ENCODE measurements around the gene CELA2A.
"Not testable (repeated sequence)": the region's sequence is repeated elsewhere in the genome, so short reads cannot be mapped to it uniquely, and the experiment has no call there.

Gene CELA2A

DNA sequence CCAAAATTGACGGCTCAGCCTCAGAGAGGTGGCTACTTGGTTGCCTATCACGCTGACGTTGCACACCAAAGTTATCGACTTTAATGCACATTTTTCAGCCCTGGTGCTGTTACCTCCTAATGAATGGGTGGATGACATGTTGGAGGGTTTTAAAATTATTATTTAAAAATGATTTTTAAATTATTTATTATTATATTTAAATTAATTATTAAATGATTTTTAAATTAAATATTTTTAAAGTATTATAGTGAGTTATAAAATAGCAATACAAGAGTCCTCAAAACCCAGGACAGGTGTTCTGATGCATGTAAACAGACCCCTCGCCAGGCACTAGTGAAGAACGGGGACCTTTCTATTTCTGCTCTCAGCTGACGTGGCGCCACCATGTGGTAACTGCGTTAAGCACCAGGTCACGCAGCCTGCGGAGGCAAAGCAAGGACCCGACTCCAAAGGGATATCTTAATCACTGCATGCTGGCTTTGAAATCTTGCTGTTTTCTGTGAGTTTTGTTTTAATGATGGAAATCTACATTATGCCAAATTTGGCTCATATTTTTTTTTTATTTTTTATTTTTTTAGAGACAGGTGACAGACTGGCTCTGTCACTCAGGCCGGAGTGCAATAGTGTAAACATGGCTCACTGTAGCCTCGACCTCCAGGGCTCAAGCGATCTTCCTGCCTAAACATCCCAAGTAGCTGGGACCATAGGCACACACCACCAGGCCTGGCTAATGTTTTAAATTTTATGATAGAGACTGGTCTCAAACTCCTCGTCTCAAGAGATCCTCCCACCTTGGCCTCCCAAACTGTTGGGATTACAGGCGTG is 44.9 kb downstream of the CELA2A start:
- DNase-seq, result peak; percentile 12

DNA sequence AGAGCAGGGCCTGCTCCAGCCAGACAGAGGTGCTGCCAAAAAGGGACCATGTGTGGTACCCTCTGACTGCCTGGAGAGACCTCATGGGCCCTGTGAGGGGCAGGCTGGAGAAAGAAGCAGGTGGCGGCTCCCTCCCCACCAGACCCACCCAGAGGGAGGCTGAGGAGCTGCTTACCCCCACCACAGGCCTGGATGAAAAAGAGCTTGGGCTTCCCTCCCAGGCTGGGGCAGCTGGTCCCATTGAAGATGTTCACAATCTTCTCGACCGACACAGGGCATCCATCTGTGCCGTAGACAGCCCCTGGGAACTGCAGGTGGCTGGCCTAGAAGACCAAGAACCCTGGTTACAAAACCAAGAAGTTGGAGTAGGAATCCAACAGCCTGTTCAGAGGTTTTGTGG is 47.9 kb downstream of the CELA2A start:
- DNase-seq, result no peak

DNA sequence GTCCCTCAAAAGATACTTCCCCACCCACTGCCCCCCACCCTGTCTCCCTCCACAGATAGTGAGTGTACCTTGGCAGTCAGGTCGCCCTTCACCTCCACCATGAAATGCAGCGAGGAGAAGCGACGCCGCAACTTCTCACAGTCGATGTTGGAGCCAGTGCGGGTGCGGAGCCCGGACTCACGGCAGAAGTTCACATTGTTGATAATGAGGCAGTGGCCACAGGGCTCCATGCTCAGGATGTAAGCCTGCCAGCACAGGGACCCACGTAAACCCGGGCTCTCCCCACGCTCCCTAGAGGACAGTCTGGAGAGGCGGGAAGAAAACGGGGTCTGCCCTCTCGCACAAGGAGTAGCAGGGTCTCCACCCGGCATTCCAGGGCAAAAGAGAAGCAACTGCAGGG is 50.3 kb downstream of the CELA2A start:
- DNase-seq, result no peak

DNA sequence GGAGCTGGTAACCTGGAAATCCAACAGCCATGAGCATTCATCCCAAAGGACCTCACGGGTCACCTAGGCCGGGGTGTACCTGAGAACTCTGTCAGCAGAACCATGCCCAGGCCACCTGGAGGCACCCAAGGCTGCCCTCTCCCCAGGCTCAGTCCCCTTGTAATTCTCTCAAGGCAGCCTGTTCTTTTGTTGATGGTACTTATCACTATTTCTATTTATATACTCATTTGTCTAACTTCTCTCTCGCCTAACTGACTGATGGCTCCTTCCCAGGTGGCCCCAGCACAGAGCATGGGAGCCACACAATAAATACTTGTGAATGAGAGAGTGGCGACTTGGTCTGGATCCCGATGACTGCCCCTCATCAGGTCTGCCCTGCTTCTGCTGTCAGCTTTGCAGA is 50.7 kb downstream of the CELA2A start:
- no peak for DNase-seq

DNA sequence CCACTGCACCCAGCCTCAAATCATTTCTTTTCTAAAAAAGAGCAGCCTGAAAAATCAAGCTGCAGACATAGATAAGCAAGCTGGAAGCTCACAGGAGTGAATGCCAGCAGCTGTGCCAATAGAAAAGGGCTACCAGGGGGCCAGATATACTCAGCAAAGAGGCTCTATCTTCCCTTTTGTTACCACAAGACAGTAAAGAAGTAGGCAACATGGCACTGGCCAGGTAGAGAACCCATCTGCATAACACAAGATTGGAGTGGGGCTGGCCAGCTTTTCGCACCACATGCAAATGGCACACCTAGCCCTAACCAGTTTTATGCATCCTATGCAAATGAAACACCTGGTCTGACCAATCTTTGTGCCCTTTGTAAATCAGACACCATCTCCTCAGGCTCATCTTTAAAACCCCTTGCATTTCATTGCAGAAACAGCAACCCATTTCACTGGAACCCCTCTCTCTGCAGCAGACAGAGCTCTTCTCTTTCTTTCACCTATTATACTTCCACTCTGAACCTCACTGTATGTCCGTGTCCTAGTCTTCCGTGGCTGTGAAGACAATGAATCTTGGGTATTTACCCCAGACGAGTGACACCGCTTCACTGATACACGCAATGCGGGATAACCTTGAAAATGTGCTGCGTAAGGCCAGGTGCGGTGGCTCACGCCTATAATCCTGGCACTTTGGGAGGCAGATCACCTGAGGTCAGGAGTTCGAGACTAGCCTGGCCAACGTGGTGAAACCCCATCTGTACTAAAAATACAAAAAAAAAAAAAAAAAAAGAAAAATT is 52.4 kb downstream of the CELA2A start:
- no peak for DNase-seq

DNA sequence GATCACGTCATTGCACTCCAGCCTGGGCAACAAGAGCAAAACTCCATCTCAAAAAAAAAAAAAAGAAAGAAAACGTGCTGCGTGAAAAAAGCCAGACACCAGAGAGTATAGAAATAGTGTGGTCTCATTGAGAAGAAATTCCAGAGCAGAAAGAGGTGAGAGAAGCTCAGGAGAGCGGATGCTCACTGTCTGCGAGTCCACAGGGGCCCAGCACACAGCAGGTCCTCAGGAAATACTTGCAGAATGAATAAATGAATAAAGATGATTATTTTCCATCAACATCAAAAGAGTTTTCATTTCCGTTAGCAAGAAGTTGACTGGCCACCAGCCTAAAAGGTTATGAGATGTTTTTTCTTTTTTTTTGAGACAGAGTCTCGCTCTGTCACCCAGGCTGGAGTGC is 53.1 kb downstream of the CELA2A start:
- no peak for DNase-seq

DNA sequence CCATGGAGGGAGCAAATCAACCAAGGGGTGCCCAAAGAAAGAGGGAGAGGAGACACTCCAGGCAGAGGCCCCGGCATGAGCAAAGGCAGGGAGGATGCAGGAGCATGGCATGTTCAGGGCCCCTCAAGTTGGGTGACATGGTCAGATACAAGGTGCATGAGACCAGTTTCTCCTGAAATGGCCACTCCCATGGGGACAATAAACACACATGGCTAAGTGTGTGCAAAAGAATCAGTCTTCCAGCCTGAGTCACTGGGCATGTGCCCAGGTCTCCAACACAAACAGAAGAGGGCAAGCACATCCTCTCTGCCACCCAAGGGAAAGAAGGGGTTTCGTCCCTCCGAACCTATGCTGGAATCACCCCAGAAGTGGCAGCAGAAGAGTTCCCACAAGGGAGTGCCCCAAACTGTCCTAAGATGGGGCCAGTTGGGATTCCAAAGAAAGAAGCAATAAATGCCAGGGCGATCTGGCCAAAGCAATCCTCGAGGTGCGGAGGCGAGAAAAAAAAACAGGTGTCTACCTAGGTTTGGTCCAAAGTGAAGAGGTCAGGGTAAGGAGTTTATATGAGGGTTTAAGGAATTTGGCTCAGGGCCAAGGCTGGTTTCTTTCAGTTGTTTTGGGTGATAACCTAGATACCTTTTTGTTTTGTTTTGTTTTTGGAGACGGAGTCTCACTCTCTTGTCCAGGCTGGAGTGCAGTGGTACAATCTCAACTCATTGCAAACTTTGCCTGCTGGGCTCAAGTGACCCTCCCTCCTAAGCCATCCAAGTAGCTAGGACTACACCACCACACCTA is 54.3 kb downstream of the CELA2A start:
- DNase-seq, result no peak

DNA sequence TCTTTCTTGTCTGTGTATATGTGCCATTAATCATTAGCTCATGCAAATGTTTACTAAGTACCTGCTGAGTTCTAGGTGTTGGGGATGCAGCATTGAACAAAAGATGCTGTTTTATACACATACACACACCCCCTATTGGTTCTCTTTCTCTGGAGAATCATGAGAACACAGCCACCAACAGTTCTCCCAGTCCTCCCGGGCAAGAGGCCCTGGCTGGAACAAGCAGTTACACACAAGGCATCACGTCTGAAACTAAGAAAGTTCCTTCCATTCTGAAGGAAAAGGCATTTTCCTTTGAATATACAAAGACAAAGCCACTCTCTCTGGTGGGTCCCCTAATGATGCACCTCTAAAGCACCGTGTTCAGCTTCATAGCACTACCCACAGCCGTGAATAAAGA is 56.7 kb downstream of the CELA2A start:
- no peak for DNase-seq

DNA sequence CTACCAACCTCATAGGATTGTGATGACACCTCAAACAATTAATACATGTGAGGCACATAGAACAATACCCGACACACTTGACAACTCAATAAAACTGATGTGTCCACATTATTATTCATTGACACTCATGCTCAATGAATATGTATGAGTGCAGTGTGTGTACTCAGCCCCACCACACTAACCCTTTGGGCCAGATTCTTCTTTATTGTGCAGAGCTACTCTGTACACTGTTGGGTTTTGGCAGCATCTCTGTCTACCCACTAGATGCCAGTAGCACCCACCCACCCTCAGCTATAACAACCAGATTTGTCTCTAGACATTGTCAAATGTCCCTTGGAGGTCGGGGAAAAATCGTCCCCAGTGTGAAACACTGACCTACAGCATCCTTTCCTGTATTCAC is 57.4 kb downstream of the CELA2A start:
- DNase-seq, result no peak

DNA sequence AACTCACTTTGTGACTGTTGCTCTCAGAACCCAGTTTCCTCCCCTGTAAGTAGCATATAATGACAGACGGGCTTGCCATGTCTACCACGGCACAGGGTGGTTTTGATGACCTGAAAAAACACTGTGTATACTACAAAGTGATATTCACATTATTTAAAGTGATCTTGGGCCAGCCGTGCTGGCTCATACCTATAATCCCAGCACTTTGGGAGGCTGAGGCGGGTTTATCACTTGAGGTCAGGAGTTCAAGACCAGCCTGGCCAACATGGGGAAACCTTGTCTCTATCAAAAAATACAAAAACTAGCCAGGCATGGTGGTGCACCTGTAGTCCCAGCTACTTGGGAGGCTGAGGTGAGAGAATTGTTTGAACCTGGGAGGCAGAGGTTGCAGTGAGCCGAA is 58.0 kb downstream of the CELA2A start:
- not testable (repeated sequence) for DNase-seq

DNA sequence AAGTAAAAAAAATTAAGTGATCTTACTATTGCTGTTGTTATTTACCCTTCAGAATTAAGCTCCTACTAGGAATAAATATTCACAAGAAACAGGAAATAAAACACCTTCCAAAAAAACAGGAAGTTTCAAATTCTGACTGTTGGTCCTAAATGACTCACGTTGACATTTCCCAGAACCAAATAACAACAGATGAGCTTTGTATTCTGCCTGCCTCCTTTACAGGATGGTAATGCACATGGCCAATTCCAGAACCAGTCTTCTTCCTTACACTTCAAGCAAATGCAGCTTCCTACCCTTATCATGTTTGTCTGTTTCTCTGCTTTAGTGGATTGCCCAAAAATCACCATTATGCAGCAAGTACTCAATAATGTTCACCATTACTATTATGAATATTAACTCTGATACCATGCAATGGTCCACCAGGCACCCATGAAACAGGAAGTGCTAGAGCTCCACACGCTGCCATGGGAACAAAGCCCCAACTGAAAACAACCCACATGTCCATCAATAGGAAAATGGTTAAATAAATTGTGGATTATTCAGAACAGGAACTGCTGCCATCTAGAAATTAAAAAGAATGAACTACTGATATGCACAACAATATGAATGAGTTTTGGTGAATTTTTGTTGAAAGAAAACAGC is 58.6 kb downstream of the CELA2A start:
- DNase-seq, result no peak

DNA sequence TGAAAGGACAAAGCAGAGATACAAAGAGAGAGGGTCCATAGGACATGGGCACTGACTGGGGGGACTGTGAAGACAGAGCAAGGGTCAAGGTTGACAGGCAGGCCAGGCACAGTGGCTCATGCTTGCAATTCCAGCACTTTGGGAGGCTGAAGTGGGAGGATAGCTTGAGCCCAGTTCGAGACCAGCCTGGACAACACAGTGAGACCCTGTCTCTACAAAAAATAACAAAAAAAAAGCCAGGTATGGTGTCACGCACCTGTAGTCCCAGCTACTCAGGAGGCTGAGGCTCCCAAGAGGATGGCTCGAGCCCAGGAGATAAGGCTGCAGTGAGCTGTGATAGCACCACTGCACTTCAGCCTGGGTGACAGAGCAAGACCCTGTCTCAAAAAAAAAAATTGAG is 63.1 kb downstream of the CELA2A start:
- DNase-seq, result no peak

DNA sequence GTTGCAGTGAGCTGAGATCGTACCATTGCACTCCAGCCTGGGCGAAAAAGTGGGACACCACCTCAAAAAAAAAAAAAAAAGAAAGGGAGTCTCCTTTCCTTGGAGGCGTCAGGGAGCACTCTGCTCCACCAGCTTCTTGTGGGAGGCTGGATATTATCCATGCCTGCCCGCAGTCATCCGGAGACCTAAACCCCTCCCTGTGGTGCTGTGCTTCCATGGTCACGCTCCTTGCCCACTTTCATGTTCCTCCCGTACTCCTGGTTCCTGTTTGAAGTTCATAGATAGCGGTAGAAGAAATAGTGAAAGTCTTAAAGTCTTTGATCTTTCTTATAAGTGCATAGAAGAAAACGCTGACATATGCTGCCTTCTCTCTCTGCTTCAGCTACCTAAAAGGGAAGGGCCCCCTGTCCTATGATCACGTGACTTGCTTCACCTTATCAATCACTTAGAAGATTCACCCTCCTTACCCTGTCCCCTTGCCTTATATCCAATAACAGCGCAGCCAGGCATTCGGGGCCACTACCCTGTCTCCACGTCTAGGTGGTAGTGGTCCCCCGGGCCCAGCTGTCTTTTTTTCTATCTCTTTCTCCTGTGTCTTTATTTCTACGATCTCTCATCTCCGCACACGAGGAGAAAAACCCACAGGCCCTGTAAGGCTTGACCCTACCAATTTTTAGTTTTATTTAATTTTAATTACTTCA is 64.8 kb downstream of the CELA2A start:
- DNase-seq, result not testable (repeated sequence)

Measured in NCI-H524 treated with DMSO at 0.1 percent for 48 hours (cell line).